DMS53 (cell line): ENCODE data around the gene MRM1.

Source experiments
- DNase-seq: peaks from one replicate; lab custom pipeline; 2025; lab: John Stamatoyannopoulos, UW

The MRM1 gene, protein sequence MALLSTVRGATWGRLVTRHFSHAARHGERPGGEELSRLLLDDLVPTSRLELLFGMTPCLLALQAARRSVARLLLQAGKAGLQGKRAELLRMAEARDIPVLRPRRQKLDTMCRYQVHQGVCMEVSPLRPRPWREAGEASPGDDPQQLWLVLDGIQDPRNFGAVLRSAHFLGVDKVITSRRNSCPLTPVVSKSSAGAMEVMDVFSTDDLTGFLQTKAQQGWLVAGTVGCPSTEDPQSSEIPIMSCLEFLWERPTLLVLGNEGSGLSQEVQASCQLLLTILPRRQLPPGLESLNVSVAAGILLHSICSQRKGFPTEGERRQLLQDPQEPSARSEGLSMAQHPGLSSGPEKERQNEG

DNA sequence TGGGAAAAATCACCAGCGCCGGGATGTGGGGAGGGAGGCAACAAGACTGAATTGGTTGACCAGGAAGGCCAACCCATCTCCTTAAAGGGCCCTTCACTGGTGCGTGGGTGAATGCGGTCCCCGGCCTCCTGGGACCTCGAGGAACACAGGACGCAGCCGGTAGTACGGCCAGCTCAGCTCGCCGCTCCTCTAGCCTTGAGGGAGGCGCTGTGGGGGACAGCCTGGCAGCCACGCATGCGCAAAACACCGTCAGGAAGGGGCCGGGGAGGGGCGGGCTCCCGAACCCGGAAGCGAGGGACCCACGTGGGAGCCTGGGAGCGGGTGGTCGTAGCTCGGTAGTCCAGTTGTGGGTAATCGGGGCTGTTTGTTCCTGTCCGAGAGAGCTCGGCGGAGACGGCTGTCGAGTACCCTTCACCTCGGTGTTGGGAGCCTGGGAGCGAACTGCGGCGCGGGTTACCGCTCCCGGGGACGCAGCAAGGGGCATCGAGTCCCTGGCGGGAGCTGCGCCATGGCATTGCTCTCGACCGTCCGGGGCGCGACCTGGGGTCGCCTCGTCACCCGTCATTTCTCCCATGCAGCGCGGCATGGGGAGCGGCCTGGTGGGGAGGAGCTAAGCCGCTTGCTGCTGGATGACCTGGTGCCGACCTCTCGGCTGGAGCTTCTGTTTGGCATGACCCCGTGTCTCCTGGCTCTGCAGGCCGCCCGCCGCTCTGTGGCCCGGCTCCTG is at the start of gene MRM1:
Gene MRM1, plus strand, starts transcription at position 281 of the 727 bp plus-strand sequence. Its CDS starts 228 bp downstream, at position 509.
- peak; percentile 93 for DNase-seq

DNA sequence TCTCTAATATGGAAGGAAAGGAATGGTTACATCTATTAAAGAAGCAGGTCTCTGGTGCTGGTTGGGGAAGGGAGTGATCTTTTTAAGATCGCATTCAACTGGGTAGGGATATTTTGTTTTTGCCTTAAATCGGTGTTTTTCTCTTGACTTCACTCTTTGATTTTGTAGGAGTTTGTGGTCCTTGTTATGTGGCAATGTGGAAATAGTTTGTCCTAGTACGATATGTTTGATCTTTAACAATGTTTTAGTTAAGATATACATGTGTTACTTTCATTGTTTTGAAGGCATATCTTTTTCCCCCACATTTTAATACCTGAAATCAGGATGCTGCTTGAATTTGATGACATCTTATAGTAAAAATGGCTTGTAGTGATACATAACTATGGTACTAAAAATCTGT is 47.9 kb upstream of the MRM1 start:
- DNase-seq = no peak

GRCh38 chr17:36566081-36566480 is 35.3 kb upstream of the MRM1 start:
- DNase-seq = no peak

DNA sequence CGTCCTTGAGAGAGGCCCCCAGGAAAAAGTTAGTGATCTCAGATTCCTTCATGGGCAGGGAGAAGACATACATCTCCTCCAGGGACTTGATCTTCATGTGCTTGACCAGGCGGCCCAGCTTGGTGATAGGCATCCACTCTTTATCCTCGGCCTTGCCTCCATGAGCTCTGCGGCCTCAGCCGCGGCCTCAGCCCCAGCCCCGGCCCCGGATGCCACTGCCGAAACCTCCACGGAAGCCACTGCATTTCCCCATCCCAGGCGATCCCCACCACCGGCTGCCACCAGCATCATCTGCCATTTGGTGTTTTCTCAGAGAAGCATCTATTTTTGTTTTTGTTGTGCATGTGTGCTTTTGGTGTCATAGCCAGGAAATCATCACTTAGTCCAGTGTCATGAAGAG is 26.4 kb upstream of the MRM1 start:
- no peak for DNase-seq

- no peak for DNase-seq
These were observed 24.6 kb upstream of the MRM1 start for GRCh38 chr17:36576793-36577192.

- no peak for DNase-seq
These were observed 22.7 kb upstream of the MRM1 start for GRCh38 chr17:36578671-36579070.

DNA sequence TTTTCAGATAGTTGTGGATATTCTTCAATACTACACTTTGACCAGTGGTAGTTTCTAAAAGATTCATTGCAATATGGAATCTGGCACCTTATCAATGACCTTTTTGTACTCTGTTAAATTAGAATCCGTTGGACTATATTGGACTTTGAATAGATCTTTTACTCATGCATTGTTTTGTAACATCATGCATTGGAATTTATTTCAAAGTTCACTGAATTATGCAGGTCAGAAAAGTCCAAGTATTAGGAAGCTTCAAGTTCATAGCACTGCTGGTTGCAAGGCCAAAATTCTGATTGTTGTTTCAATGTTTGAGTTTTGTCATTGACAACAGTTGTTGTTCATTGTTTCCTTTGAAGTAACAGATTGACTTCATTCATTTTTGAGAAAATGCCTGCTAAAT is 17.6 kb upstream of the MRM1 start:
- DNase-seq = no peak

DNA sequence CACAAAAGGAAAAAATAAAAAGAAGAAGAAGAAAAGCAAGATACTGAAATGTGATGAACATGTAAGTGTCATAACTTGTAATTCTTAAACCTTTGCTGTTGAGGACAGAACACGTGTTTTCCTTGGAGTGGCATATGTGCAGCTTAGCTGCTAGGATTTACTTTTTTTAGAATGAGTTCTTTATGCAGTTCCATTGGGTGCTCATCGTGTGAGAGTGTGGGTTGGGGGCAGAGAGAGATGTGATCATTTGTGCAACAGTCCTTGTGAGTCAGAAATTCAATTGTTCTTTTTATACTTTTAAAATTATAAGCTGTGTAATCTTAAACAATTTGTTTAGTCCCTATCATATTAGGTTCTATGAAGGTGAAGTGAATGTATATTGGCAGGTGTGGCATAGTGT is 15.2 kb upstream of the MRM1 start:
- no peak for DNase-seq

DNA sequence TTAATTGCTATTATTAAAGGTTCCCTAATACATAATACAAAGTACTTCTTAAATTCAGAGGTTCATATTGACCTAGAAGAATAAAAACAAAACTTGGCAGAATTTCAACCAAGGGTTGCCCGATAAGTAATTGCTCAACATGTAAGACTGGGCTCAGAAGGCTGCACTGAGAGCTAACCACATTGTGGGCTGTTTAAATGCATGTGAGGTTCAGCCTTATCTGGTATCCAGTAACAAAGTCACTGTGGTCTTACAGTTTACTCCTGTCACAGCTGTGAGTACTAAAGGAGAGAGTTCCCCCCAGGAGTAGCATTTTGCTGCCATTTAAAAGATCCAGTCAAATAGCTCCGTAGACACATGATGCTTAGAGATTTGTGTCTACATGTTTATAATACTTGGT is 11.3 kb upstream of the MRM1 start:
- DNase-seq = no peak

DNA sequence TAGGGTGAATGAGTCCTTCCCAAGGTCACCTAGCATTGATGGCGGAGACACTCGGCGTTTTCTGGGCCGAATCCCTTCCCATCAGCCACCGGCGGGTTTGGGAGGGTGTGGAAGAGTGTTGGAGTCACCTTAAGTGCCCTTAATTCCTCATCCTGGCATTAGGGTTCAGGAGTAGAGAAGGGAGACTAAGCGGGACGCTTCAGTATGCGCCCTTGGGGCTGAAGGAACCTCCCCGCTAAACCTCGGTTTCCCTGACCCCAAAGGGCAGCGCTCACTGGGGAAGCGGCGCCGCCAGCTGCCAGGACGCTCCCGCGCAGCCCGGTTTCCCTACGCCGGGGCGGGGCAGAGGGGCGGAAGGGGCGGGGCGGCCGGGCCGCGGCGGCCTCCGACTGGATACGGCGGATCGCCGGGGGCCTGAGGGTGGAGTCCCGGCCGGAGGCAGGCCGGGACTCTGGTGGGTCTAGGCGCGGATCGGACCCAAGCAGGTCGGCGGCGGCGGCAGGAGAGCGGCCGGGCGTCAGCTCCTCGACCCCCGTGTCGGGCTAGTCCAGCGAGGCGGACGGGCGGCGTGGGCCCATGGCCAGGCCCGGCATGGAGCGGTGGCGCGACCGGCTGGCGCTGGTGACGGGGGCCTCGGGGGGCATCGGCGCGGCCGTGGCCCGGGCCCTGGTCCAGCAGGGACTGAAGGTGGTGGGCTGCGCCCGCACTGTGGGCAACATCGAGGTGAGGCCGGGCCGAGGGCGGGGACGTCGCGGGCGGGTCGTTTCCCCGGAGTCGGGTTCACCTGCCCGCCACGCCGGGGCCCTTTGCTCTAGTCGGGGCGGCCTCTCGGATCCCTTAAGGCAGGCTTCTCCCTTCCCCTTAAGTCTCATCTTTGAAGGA is 9.7 kb upstream of the MRM1 start, which contains the start of gene DHRS11:
Gene DHRS11, plus strand, starts transcription at position 446 of the 882 bp plus-strand sequence. Its CDS starts 131 bp downstream, at position 577.
- peak; percentile 85 for DNase-seq

GRCh38 chr17:36592316-36592715 is 9.1 kb upstream of the MRM1 start:
- peak; percentile 39 for DNase-seq

DNA sequence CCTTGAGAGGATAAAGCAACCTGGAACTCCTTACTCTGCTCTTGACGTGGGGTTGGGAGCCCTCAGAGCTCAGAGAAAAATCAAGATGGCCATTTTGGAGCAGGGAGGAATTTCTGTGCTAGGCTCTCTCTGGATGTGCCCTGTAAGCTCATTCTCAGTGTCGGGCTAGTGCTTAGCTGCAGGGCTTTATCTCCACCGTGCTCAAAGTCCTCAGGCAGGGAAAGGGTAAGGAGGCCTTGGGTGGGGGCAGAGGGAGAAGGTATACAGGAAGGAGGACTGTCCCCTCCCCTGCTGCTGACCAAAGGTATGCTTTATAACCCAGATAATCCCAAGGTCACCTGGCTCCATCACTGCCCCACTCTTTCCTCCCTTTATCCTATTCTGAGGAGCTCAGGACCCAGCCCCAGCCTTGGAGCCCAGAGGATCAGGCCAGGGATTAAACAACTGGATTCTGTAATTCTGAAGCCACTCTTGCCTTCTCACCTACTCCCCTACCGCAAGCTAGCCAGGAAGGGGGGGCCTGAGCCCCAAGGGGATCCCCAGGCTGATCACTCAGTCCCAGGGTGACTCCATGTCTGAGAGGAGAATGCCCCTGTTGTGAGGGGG is 8.6 kb upstream of the MRM1 start:
- DNase-seq = peak; percentile 39

DNA sequence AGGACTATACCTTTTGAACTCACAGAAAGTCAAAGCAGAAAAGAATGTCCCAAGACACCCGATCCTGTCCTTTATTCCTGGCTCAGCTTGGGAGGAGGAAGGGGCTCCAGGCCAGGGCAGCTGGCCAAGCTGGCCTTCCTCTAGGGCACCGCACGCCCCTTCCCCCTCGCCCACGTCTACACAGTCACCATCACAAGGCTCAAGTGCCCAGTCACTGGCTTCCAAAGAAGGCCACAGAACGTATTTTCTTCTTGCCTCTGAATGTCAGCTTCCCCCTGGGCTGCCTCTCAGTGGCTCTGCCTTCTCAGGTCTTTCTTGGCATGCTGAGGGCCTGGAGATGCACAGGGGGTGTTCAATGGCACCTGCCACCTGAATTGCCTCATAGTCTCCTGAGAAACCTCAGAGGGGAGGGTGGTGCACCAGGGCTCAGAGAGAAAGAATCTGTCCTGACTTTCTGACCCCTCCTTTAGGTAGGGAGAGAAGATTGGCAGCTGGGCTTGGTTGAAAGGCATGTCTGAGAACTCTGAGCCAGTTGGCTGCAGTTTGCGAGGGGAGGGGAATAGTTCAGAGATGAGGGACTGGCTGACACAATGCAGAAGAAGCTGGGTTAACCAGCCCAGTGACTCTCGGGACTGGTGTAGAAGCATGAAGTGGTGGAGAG is 7.6 kb upstream of the MRM1 start:
- DNase-seq = no peak

DNA sequence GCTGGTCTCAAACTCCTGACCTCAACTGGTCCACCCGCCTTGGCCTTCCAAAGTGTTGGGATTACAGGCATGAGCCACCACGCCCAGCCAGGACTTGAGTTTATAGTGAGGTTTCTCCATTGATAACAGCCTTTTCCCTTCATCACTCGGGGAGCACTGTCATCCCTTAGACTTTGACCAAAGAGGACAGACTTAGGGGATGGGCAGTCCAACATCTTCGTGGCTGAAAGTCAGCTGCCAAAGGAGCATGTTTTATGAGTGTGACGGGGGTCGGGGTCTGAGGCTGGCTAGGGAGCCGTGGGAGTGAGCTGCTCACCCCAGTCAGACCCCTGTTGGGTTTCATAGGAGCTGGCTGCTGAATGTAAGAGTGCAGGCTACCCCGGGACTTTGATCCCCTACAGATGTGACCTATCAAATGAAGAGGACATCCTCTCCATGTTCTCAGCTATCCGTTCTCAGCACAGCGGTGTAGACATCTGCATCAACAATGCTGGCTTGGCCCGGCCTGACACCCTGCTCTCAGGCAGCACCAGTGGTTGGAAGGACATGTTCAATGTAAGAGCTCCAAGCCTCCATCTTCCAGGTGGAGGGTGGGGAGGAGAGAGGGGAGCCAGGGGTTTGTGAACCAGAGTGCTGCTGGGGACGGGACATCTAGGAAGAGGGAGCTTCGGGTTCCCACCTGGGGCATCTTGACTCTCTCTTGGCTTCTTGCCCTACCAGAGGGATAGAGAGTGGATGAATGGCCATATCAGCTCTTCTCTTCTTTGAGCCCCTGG is 6.6 kb upstream of the MRM1 start:
- no peak for DNase-seq

- no peak for DNase-seq
These were observed 4.2 kb upstream of the MRM1 start for GRCh38 chr17:36597226-36597625.

- no peak for DNase-seq
These were observed 3.3 kb upstream of the MRM1 start for GRCh38 chr17:36597866-36598777.

GRCh38 chr17:36598951-36599401 is 2.4 kb upstream of the MRM1 start:
- no peak for DNase-seq

DNA sequence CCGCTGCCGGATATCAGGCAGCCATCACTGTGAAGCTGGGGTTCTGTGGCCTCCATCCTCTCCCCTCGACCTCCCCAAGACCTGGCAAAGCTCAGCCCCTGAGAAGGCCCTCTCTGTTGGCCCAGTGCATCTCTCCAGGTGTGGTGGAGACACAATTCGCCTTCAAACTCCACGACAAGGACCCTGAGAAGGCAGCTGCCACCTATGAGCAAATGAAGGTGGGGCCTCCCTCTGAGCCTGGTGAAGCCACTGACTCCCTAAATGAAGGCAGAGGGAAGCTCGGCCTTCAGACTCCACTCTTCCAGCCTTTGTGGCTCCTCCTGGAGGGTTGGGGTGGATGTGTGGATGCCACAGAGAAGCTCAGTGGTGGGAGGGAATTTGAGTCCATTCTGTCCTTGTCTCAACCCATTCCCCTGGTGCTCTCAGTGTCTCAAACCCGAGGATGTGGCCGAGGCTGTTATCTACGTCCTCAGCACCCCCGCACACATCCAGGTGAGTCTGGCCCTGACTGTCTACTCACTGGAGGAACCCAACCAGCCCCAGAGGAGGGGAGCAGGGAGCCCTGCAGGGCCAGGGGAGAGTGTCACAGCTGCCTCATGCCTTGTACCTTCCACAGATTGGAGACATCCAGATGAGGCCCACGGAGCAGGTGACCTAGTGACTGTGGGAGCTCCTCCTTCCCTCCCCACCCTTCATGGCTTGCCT is 1.7 kb upstream of the MRM1 start:
- no peak for DNase-seq

DNA sequence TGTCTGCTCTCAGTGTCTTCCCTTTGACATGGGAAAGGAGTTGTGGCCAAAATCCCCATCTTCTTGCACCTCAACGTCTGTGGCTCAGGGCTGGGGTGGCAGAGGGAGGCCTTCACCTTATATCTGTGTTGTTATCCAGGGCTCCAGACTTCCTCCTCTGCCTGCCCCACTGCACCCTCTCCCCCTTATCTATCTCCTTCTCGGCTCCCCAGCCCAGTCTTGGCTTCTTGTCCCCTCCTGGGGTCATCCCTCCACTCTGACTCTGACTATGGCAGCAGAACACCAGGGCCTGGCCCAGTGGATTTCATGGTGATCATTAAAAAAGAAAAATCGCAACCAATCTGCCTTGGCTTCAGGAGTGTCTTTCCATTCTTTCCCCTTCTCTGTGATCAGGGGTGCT is 918 bp upstream of the MRM1 start:
- DNase-seq = no peak
